Neuronal stem cell (in vitro differentiated cells): ENCODE data around the gene MPPED1.

ENCODE experiments used
- DNase-seq: peaks from one replicate; pipeline ENCODE4 v3.0.0-alpha.2; 2013; ENCODE audit warnings: low spot score
- H2AFZ ChIP-seq: one replicate; pipeline ENCODE4 v1.6.1; 2013; ENCODE audit warnings: mild to moderate bottlenecking, low read length, inconsistent platforms
- H2AK5ac ChIP-seq: 2 replicates; pipeline ENCODE4 v1.6.1; 2013; ENCODE audit warnings: low read depth, mild to moderate bottlenecking, inconsistent platforms, low read length, moderate library complexity, mixed read lengths
- H2BK120ac ChIP-seq: 2 replicates; pipeline ENCODE4 v1.6.1; 2013; ENCODE audit warnings: low read depth, mild to moderate bottlenecking, inconsistent platforms, low read length, moderate library complexity, mixed read lengths
- H2BK12ac ChIP-seq: one replicate; pipeline ENCODE4 v1.6.1; 2013; ENCODE audit warnings: low read length, inconsistent platforms
- H2BK15ac ChIP-seq: 2 replicates; pipeline ENCODE4 v1.6.1; 2013; ENCODE audit warnings: mild to moderate bottlenecking, low read length, inconsistent platforms, mixed read lengths
- H2BK5ac ChIP-seq: one replicate; pipeline ENCODE4 v1.6.1; 2013; ENCODE audit warnings: inconsistent platforms, mild to moderate bottlenecking, low read length, moderate library complexity
- H3K14ac ChIP-seq: one replicate; pipeline ENCODE4 v1.6.1; 2013; ENCODE audit warnings: low read length, inconsistent platforms
- H3K18ac ChIP-seq: 2 replicates; pipeline ENCODE4 v1.6.1; 2013; ENCODE audit warnings: low read length, inconsistent platforms
- H3K23ac ChIP-seq: 2 replicates; pipeline ENCODE4 v1.6.1; 2013; ENCODE audit warnings: low read depth, mild to moderate bottlenecking, mixed read lengths, low read length, inconsistent platforms; ENCODE audit not compliant: poor library complexity
- H3K27ac ChIP-seq: replicated peaks from 3 replicates; pipeline ENCODE4 v1.5.1; 2013; ENCODE audit warnings: low read length, inconsistent platforms
- H3K27me3 ChIP-seq, 3 experiments: 2 replicates each; pipeline ENCODE4 v1.6.1; 2013; ENCODE audit warnings: low read length in 3 of 3, mild to moderate bottlenecking in 2 of 3, inconsistent platforms in 1 of 3, low read depth in 1 of 3, mixed read lengths in 1 of 3, moderate library complexity in 1 of 3; ENCODE audit not compliant: control insufficient read depth in 3 of 3, insufficient read depth in 3 of 3
- H3K36me3 ChIP-seq, 2 donors: replicated peaks in 1 of 2; 2 replicates each; pipeline ENCODE4 v1.6.1; 2013; ENCODE audit warnings: low read length in 2 of 2; ENCODE audit not compliant: control insufficient read depth in 2 of 2, insufficient read depth in 2 of 2
- H3K4ac ChIP-seq: 2 replicates; pipeline ENCODE4 v1.6.1; 2013; ENCODE audit warnings: inconsistent platforms, mild to moderate bottlenecking, low read length, moderate library complexity
- H3K4me1 ChIP-seq, 2 donors: 1 replicate in 1 of 2; 2 replicates in 1 of 2; pipeline ENCODE4 v1.6.1; 2013; ENCODE audit warnings: low read length in 2 of 2, low read depth in 1 of 2; ENCODE audit not compliant: control insufficient read depth in 2 of 2, insufficient read depth in 1 of 2
- H3K4me2 ChIP-seq: one replicate; pipeline ENCODE4 v1.6.1; 2013; ENCODE audit warnings: mild to moderate bottlenecking, low read length, inconsistent platforms; ENCODE audit not compliant: insufficient read depth, poor library complexity, severe bottlenecking
- H3K4me3 ChIP-seq, 2 donors: 2 replicates each; pipeline ENCODE4 v1.5.1; 2013; ENCODE audit warnings: low read length in 2 of 2, mild to moderate bottlenecking in 2 of 2, inconsistent platforms in 1 of 2, moderate library complexity in 1 of 2
- H3K79me1 ChIP-seq: one replicate; pipeline ENCODE4 v1.6.1; 2013; ENCODE audit warnings: low read depth, mild to moderate bottlenecking, inconsistent platforms, low read length, moderate library complexity
- H3K9ac ChIP-seq: one replicate; pipeline ENCODE4 v1.6.1; 2013; ENCODE audit warnings: mild to moderate bottlenecking, low read depth, low read length, inconsistent platforms; ENCODE audit not compliant: poor library complexity
- H3K9me3 ChIP-seq, 2 donors: replicated peaks in 1 of 2; 2 replicates each; pipeline versions ENCODE3 to v1.6.1; 2013; ENCODE audit warnings: low read length in 2 of 2, mild to moderate bottlenecking in 2 of 2, inconsistent platforms in 1 of 2, low read depth in 1 of 2, mixed read lengths in 1 of 2, moderate library complexity in 1 of 2; ENCODE audit not compliant: control insufficient read depth in 2 of 2, insufficient read depth in 1 of 2
- H4K8ac ChIP-seq: one replicate; pipeline ENCODE4 v1.6.1; 2013; ENCODE audit warnings: low read depth, mild to moderate bottlenecking, inconsistent platforms, low read length, moderate library complexity
- H4K91ac ChIP-seq: one replicate; pipeline ENCODE4 v1.6.1; 2013; ENCODE audit warnings: low read length, low read depth, mild to moderate bottlenecking, inconsistent platforms; ENCODE audit not compliant: poor library complexity
- WGBS, 2 donors: extraction: QIAGEN DNeasy Blood & Tissue Kit; methylation state at CpG; one replicate each; pipeline ENCODE4 v1.1.7; 2013; ENCODE audit warnings: missing lambda C conversion rate in 2 of 2, mixed read lengths in 1 of 2; ENCODE audit not compliant: insufficient read length in 2 of 2, insufficient replicate concordance in 1 of 2; ENCODE audit errors: extremely low coverage in 2 of 2; 5-methylcytosine and 5-hydroxymethylcytosine counted together

Gene MPPED1

DNA sequence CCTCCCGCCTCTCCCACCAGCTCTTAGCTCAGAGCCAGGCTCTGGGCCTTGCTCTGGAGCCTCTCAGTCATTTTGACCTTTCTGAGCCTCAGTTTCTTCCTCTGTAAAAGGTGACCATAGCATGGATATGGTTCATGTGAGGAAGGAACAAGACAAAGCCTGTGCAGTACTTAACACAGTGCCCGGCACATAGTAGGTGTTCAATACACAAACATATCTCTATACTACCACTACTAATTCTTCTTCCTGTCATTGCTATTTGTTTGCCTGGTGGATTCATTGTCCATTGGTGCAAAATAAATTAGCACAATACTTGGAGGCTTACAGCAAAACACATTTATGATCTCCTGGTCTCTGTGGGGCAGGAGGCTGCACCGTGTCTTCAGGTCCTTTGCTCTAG lies 21.6 kb upstream of the MPPED1 start:
- Histone ChIP-seq H3K9ac (no peak overlapping the region), H4K8ac (no peak overlapping the region), H3K36me3 (no peaks in the 10 kb centered on the region), H2BK15ac (no peak overlapping the region), H3K14ac (no peak overlapping the region), H2BK120ac (no peak overlapping the region), H3K79me1 (no peaks in the 10 kb centered on the region), H3K9me3 (peaks cover 0 to 2% of the 10 kb centered on the region in 2 donors), H3K4me3 (no peak overlapping the region), H3K4ac (no peak overlapping the region), H3K18ac (no peak overlapping the region), H3K27ac (no peak overlapping the region), H3K4me2 (no peak overlapping the region), H2AK5ac (no peak overlapping the region), H4K91ac (no peak overlapping the region), H3K23ac (no peak overlapping the region), H2AFZ (no peak overlapping the region), H3K4me1 (peaks cover 2 to 23% of the 10 kb centered on the region in 2 donors), H2BK5ac (no peak overlapping the region), H3K27me3 (peaks cover 0 to 19% (median 10%) of the 10 kb centered on the region in 3 experiments), H2BK12ac (no peak overlapping the region)
- DNase-seq: no peak
- WGBS, 2 donors: no CpG with 5 or more reads among the region's 3 CpGs

- Histone ChIP-seq H3K14ac (peak overlapping the region; percentile 12), H3K27ac (no peak overlapping the region), H2BK120ac (no peak overlapping the region), H4K91ac (no peak overlapping the region), H3K18ac (peak overlapping the region; percentile 4), H3K23ac (no peak overlapping the region), H2BK12ac (no peak overlapping the region), H2BK15ac (peak overlapping the region; percentile 51), H3K4me1 (peaks cover 0 to 20% of the 10 kb centered on the region in 2 donors), H2AFZ (no peak overlapping the region), H3K9ac (no peak overlapping the region), H3K27me3 (peaks cover 0 to 21% (median 10%) of the 10 kb centered on the region in 3 experiments), H3K36me3 (no peaks in the 10 kb centered on the region), H4K8ac (no peak overlapping the region), H3K9me3 (peaks cover 0 to 2% of the 10 kb centered on the region in 2 donors), H2AK5ac (no peak overlapping the region), H3K4me3 (no peak overlapping the region), H2BK5ac (no peak overlapping the region), H3K79me1 (no peaks in the 10 kb centered on the region), H3K4ac (no peak overlapping the region), H3K4me2 (no peak overlapping the region)
- DNase-seq: no peak
- WGBS, 2 donors: no CpG with 5 or more reads among the region's 4 CpGs
Observed at GRCh38 chr22:43390872-43391271, 20.9 kb upstream of the MPPED1 start.

GRCh38 chr22:43391306-43391705 lies 20.5 kb upstream of the MPPED1 start:
- no peak overlapping the region for H3K27ac ChIP-seq
- no peak overlapping the region for H3K4ac ChIP-seq
- no CpG with 5 or more reads among the region's 3 CpGs for WGBS, 2 donors
- peaks cover 0 to 19% of the 10 kb centered on the region in 2 donors for H3K4me1 ChIP-seq
- no peak overlapping the region for H3K4me3 ChIP-seq
- H3K23ac ChIP-seq: no peak overlapping the region
- peaks cover 0 to 20% (median 10%) of the 10 kb centered on the region in 3 experiments for H3K27me3 ChIP-seq
- H2BK12ac ChIP-seq: no peak overlapping the region
- no peak overlapping the region for H3K4me2 ChIP-seq
- no peak overlapping the region for H3K14ac ChIP-seq
- no peak overlapping the region for H2BK120ac ChIP-seq
- DNase-seq: no peak
- H2AK5ac ChIP-seq: no peak overlapping the region
- no peak overlapping the region for H2BK15ac ChIP-seq
- H4K91ac ChIP-seq: no peak overlapping the region
- no peak overlapping the region for H2BK5ac ChIP-seq
- no peaks in the 10 kb centered on the region for H3K36me3 ChIP-seq
- H4K8ac ChIP-seq: no peak overlapping the region
- H3K9me3 ChIP-seq: peaks cover 0 to 2% of the 10 kb centered on the region in 2 donors
- H2AFZ ChIP-seq: no peak overlapping the region
- H3K18ac ChIP-seq: peak overlapping the region; percentile 4
- H3K79me1 ChIP-seq: no peaks in the 10 kb centered on the region
- H3K9ac ChIP-seq: no peak overlapping the region

GRCh38 chr22:43392385-43392989 lies 19.3 kb upstream of the MPPED1 start:
- peak overlapping the region; percentile 93 for H2BK120ac ChIP-seq
- DNase-seq: no peak
- peak overlapping the region; percentile 97 for H2AK5ac ChIP-seq
- no peak overlapping the region for H2AFZ ChIP-seq
- no peaks in the 10 kb centered on the region for H3K36me3 ChIP-seq
- peak overlapping the region; percentile 95 for H2BK15ac ChIP-seq
- peak overlapping the region; percentile 92 for H3K18ac ChIP-seq
- H3K27me3 ChIP-seq: peaks cover 0 to 15% (median 7%) of the 10 kb centered on the region in 3 experiments
- no peaks in the 10 kb centered on the region for H3K79me1 ChIP-seq
- H3K14ac ChIP-seq: no peak overlapping the region
- H3K4ac ChIP-seq: peak overlapping the region; percentile 39
- no peak overlapping the region for H3K4me3 ChIP-seq
- H2BK12ac ChIP-seq: peak overlapping the region; percentile 87
- peak overlapping the region; percentile 27 for H4K91ac ChIP-seq
- no peak overlapping the region for H3K9ac ChIP-seq
- H3K27ac ChIP-seq: peak overlapping the region; percentile 47
- peaks cover 0 to 2% of the 10 kb centered on the region in 2 donors for H3K9me3 ChIP-seq
- no peak overlapping the region for H3K4me2 ChIP-seq
- WGBS, 2 donors: no CpG with 5 or more reads among the region's 9 CpGs
- H2BK5ac ChIP-seq: peak overlapping the region; percentile 97
- H3K4me1 ChIP-seq: peaks cover 0 to 19% of the 10 kb centered on the region in 2 donors
- H3K23ac ChIP-seq: no peak overlapping the region
- H4K8ac ChIP-seq: no peak overlapping the region
